B cell (primary cell): Measurements from ENCODE around the gene OTOP3. TPM values are rescaled to one million over a fixed set of nuclear protein-coding genes. Genes with fewer than 3 reads are reported as not detected.

Experiments used
- ATAC-seq: fragments of 200-7000 bp; cut with Tn5 transposase; one replicate; pipeline ENCODE4 v1.10.0; 2021; ENCODE audit warnings: low read depth, mild to moderate bottlenecking, moderate number of reproducible peaks, moderate library complexity
- CTCF ChIA-PET: fragments of 350-600 bp; sonication (Branson Sonifier 250); formaldehyde crosslinking; loops from one replicate; lab custom pipeline; 2021; ENCODE audit warnings: antibody characterized with exemption, inconsistent platforms; lab: Charles Lee
- POLR2A ChIA-PET: fragments of 350-600 bp; sonication (Branson Sonifier 250); formaldehyde crosslinking; loops from one replicate; lab custom pipeline; 2021; ENCODE audit warnings: antibody characterized with exemption; lab: Charles Lee
- DNase-seq: peaks from one replicate; pipeline ENCODE4 v3.0.0; 2013
- H2AFZ ChIP-seq: 2 replicates; pipeline ENCODE4 v1.6.1; 2012; ENCODE audit warnings: mild to moderate bottlenecking, low read depth, low read length; ENCODE audit not compliant: insufficient read depth, poor library complexity, severe bottlenecking
- H3K27ac ChIP-seq, 2 donors: 1 replicate in 1 of 2; 2 replicates in 1 of 2; pipeline ENCODE4 v1.5.1; 2012 to 2013; ENCODE audit warnings: low read length in 2 of 2, mild to moderate bottlenecking in 2 of 2, moderate library complexity in 1 of 2
- H3K27me3 ChIP-seq, 4 experiments: fragments of 200-600 bp in 1 of 4; sonication (generic) in 1 of 4; replicated peaks in 1 of 4; 1 replicate in 2 of 4; 2 replicates in 2 of 4; pipeline versions ENCODE4 v1.6.1 to v1.7.0; 2013 to 2016; ENCODE audit warnings: low read length in 3 of 4, mild to moderate bottlenecking in 2 of 4, mixed read lengths in 1 of 4, moderate library complexity in 1 of 4; ENCODE audit not compliant: insufficient read depth in 4 of 4, control insufficient read depth in 3 of 4; ENCODE audit errors: control extremely low read depth in 1 of 4
- H3K36me3 ChIP-seq, 2 experiments: replicated peaks in 1 of 2; 1 replicate in 1 of 2; 2 replicates in 1 of 2; pipeline versions ENCODE4 v1.6.1 to v1.7.1; 2013; ENCODE audit warnings: low read length in 1 of 2; ENCODE audit not compliant: insufficient read depth in 2 of 2, control insufficient read depth in 1 of 2; ENCODE audit errors: control extremely low read depth in 1 of 2, extremely low read depth in 1 of 2
- H3K4me1 ChIP-seq, 2 donors: fragments of 200-600 bp in 1 of 2; sonication (generic) in 1 of 2; 1 replicate in 1 of 2; 2 replicates in 1 of 2; pipeline versions ENCODE4 v1.5.1 to v1.6.1; 2013 to 2017; ENCODE audit warnings: low read length in 2 of 2; ENCODE audit not compliant: control insufficient read depth in 2 of 2, insufficient read depth in 2 of 2
- H3K4me2 ChIP-seq: replicated peaks from 2 replicates; pipeline ENCODE3; 2012; ENCODE audit warnings: mild to moderate bottlenecking, low read depth, low read length; ENCODE audit not compliant: poor library complexity, severe bottlenecking
- H3K4me3 ChIP-seq, 5 experiments: fragments of 200-600 bp in 1 of 5; sonication (generic) in 1 of 5; 1 replicate in 3 of 5; 2 replicates in 2 of 5; pipeline versions ENCODE4 v1.5.1 to v1.7.0; 2011 to 2016; ENCODE audit warnings: low read length in 4 of 5, mild to moderate bottlenecking in 4 of 5, low read depth in 2 of 5, control low read depth in 1 of 5, moderate library complexity in 1 of 5; ENCODE audit not compliant: insufficient read depth in 1 of 5; ENCODE audit errors: control extremely low read depth in 1 of 5, extremely low read depth in 1 of 5
- H3K79me2 ChIP-seq: fragments of 200-600 bp; sonication (generic); one replicate; pipeline ENCODE4 v1.6.0; 2016; ENCODE audit warnings: low read length; ENCODE audit not compliant: control insufficient read depth, insufficient read depth
- H3K9ac ChIP-seq: fragments of 200-600 bp; sonication (generic); 2 replicates; pipeline ENCODE4 v1.6.1; 2017; ENCODE audit warnings: mild to moderate bottlenecking, low read length, moderate library complexity
- H3K9me3 ChIP-seq, 3 donors: one replicate each; pipeline versions ENCODE4 v1.6.1 to v1.7.1; 2013; ENCODE audit warnings: low read length in 2 of 3; ENCODE audit not compliant: control insufficient read depth in 2 of 3, insufficient read depth in 1 of 3; ENCODE audit errors: control extremely low read depth in 1 of 3
- H4K20me1 ChIP-seq: 2 replicates; pipeline ENCODE4 v1.6.0; 2012; ENCODE audit warnings: mild to moderate bottlenecking, low read length; ENCODE audit not compliant: insufficient read depth, control insufficient read depth, poor library complexity, severe bottlenecking
- H3K27ac Mint-ChIP-seq: one replicate; pipeline ENCODE4 v1.8.0; 2021; ENCODE audit warnings: mixed read lengths
- H3K27me3 Mint-ChIP-seq: one replicate; pipeline ENCODE4 v1.8.0; 2021; ENCODE audit warnings: mixed read lengths
- H3K4me1 Mint-ChIP-seq: one replicate; pipeline ENCODE4 v1.8.0; 2021; ENCODE audit warnings: mixed read lengths
- H3K4me3 Mint-ChIP-seq: one replicate; pipeline ENCODE4 v1.8.0; 2021; ENCODE audit warnings: mixed read lengths
- H3K9me3 Mint-ChIP-seq: one replicate; pipeline ENCODE4 v1.8.0; 2022; ENCODE audit warnings: mixed read lengths; ENCODE audit not compliant: insufficient read depth
- CTCF ChIP-seq: fragments of 200-600 bp; IDR thresholded peaks from one replicate; pipeline ENCODE4 v1.8.0; 2022; ENCODE audit warnings: antibody characterized with exemption, mild to moderate bottlenecking
- EZH2 ChIP-seq: IDR thresholded peaks from 2 replicates; pipeline ENCODE4 v1.6.1; 2012; ENCODE audit warnings: borderline replicate concordance, low read depth, mild to moderate bottlenecking, moderate library complexity, low read length; ENCODE audit not compliant: insufficient read depth, poor library complexity, severe bottlenecking
- WGBS: methylation state at CpG from one replicate; pipeline ENCODE4 v1.1.5; 2013; ENCODE audit warnings: missing lambda C conversion rate; ENCODE audit not compliant: insufficient coverage; 5-methylcytosine and 5-hydroxymethylcytosine counted together
- intact Hi-C: fragments of 100-400 bp; cut with micrococcal nuclease; formaldehyde crosslinking; loops from one replicate; pipeline ENCODE4 v1.10.0; 2022
- polyA plus RNA-seq: library from polyadenylated mRNA; depleted of rRNA; stranded (reverse); fragments of >200 nt; gene quantifications from 2 replicates; pipeline ENCODE4 v1.2.3, GENCODE V29; 2012
- total RNA-seq, 2 donors: library from RNA; stranded (reverse); fragments of 120-200 nt in 1 of 2; gene quantifications; 1 replicate in 1 of 2; 2 replicates in 1 of 2; pipeline versions ENCODE4 v1.2.3 to v1.2.4, GENCODE V29; 2013 to 2022

Gene OTOP3
- total and polyA plus RNA-seq, 2 donors (not counting 1 experiment from before 2014, with no cell fraction given), result not detected

GRCh38 chr17:74957935-74958740 lies 22.4 kb downstream of the OTOP3 start:
- no peaks in the 10 kb centered on the region for H3K79me2 ChIP-seq
- no peak overlapping the region for H3K27ac ChIP-seq
- H3K4me3 ChIP-seq, result no peak overlapping the region
- Mint-ChIP-seq H3K27me3 (peaks cover 4% of the 10 kb centered on the region), H3K9me3 (no peaks in the 10 kb centered on the region), H3K27ac (no peak overlapping the region), H3K4me1 (peaks cover 7% of the 10 kb centered on the region), H3K4me3 (no peak overlapping the region)
- H2AFZ ChIP-seq, result no peak overlapping the region
- no peak overlapping the region for H3K4me2 ChIP-seq
- intact Hi-C loops, result loop anchor here (1.0 kb wide), 1 partner anchor 35 kb away; the partner anchor contains the start of gene USH1G
- TF ChIP-seq EZH2, result no peak
- TF ChIP-seq CTCF, result peak; percentile 98
- no peaks in the 10 kb centered on the region for H4K20me1 ChIP-seq
- no peak overlapping the region for H3K9ac ChIP-seq
- no peaks in the 10 kb centered on the region for H3K36me3 ChIP-seq
- ChIA-PET POLR2A (no interaction called here), CTCF (interaction anchor here (0.6 to 3.9 kb wide), 29 partner anchors 9 to 675 kb away, joined by 3 to 32 read pairs (median 4); partner anchors contain the start of genes CDR2L, HID1, MRPL58 and NUP85)
- H3K4me1 ChIP-seq, result peaks cover 2 to 16% of the 10 kb centered on the region in 2 donors
- peaks cover 0 to 12% (median 0%) of the 10 kb centered on the region in 4 experiments for H3K27me3 ChIP-seq
- no peaks in the 10 kb centered on the region for H3K9me3 ChIP-seq
- WGBS, result 45% methylated on average over 28 of the region's 33 CpGs
- peak; percentile 79 for DNase-seq
- ATAC-seq, result peak; percentile 81
